Measurements from ENCODE around the gene RACK1. TPM values are rescaled to one million over a fixed set of nuclear protein-coding genes. Genes with fewer than 3 reads are reported as not detected.

Gene RACK1
- total RNA-seq, 1 donor from 2014 or later = 1,262 TPM

Small RNA genes lying within 50 kb of the gene (microRNA-seq; reads per million reads assigned to microRNA genes)
- not detected for gene MIR4638 (ENCODE audit: borderline number of aligned reads)

Other genes starting within 250 kb of the RACK1 start
- 407 TPM for gene BTNL9, start 203.6 kb downstream of the RACK1 start, total RNA-seq
- not detected for gene OR2V1, start 112.7 kb downstream of the RACK1 start, total RNA-seq
- gene OR2V2, start 96.3 kb downstream of the RACK1 start, total RNA-seq = not detected
- gene TRIM7, start 38.7 kb downstream of the RACK1 start, total RNA-seq = 3.0 TPM
- gene TRIM41, start 20.6 kb downstream of the RACK1 start, total RNA-seq = 22.1 TPM
- gene TRIM52, start 17.2 kb upstream of the RACK1 start, total RNA-seq = 9.5 TPM
- gene OR4F3, start 123.4 kb upstream of the RACK1 start, total RNA-seq = not detected

Data from mesenteric fat pad (tissue), 1 donor.